ENCODE data around the gene DPY19L2.

DPY19L2 gene

DNA sequence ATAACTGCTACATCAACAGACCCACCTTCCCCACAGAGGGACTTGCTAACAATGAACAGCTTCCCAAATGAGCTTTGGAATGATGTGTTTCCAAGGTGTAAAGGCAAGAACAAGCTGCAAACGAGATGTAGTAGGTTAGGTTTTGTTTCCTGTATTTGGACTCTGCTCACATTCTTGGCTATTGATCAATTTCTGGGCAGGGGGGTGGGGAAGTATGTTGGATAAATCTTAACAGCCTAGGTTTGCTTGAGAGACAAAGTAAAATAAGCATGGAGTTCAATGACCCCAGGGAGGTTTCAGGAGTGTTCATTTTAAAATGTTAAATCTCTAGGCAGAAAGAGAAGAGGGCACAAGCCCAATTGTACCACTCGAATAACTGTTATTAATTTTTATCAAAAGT lies 146.6 kb downstream of the DPY19L2 start:
- no peak for DNase-seq

Data from SW 1271 (cell line).